AG09309 (cell line): ENCODE data around the gene PCED1B.
"Not testable (repeated sequence)": the region's sequence is repeated elsewhere in the genome, so short reads cannot be mapped to it uniquely, and the experiment has no call there.

Experiments used
- DNase-seq: peaks from one replicate; pipeline ENCODE4 v3.0.0-alpha.2; 2010; ENCODE audit warnings: low read depth
- H3K4me3 ChIP-seq: 2 replicates; pipeline ENCODE4 v1.5.1; 2011; ENCODE audit warnings: mild to moderate bottlenecking, low read depth, low read length, moderate library complexity; ENCODE audit not compliant: control insufficient read depth
- TF ChIP-seq, protein P1 (sequence below): IDR thresholded peaks from 2 replicates; pipeline ENCODE4 v1.5.1; 2011; ENCODE audit warnings: mild to moderate bottlenecking, low read depth, low read length, inconsistent platforms; ENCODE audit not compliant: insufficient read depth, control insufficient read depth; ENCODE audit errors: missing control alignments

The PCED1B gene

DNA sequence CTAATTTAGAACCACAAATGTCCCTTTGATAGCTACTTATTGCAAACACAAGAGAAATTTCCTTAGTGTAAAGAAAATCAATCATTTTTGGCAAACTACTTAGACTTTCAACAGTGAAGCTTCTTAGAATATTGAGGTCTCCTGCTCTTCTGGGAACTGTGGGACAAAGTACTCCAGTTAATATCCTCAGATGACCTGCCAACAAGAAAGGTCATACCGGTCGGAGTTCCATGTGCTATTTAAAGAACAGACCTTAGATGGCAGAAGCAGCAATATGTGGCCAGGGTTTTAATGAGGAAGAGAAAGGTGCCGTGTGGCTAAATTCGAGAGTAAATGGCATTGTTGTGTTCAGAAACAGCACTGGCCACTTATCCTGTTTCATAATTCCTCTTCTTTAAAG lies 115.1 kb downstream of the PCED1B start:
- TF ChIP-seq, protein P1, sequence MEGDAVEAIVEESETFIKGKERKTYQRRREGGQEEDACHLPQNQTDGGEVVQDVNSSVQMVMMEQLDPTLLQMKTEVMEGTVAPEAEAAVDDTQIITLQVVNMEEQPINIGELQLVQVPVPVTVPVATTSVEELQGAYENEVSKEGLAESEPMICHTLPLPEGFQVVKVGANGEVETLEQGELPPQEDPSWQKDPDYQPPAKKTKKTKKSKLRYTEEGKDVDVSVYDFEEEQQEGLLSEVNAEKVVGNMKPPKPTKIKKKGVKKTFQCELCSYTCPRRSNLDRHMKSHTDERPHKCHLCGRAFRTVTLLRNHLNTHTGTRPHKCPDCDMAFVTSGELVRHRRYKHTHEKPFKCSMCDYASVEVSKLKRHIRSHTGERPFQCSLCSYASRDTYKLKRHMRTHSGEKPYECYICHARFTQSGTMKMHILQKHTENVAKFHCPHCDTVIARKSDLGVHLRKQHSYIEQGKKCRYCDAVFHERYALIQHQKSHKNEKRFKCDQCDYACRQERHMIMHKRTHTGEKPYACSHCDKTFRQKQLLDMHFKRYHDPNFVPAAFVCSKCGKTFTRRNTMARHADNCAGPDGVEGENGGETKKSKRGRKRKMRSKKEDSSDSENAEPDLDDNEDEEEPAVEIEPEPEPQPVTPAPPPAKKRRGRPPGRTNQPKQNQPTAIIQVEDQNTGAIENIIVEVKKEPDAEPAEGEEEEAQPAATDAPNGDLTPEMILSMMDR = no peak
- no peak for DNase-seq
- no peak overlapping the region for H3K4me3 ChIP-seq

DNA sequence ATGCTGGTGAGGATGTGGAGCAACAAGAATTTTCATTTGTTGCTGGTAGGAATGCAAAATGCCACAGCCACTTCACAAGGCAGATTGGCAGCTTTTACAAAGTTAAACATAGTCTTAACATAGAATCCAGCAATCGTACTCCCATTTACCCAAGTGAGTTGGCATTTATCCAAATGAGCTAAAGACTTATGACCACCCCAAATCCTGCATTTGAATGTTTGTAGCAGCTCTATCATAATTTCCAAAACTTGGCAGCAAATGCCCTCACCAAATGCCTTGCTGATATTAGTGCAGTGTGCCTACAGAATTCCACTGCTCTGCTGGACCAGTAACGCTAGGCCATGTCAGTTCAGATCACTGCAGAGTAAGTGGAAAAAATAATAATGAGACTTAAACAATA lies 121.0 kb downstream of the PCED1B start:
- TF ChIP-seq, protein P1 = no peak
- no peak for DNase-seq

DNA sequence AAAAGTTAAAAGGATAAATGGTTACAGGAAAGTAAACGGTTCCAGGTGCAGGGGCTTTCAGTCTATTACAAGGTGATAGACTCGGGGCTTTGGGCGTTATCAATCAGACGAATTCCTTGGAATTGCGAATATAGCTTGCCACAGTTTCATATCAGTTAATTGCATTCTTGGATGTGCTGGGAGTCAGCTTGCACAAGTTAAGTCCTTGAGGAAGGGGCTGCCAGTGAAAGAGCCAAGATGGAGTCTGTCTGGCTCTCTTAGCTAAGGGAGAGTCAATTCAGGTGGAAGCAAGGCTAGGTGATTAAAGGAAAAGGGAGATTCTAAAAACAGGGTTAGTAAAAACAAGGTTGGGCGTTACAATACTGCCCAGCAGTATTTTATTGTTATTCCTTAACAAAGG lies 121.8 kb downstream of the PCED1B start:
- H3K4me3 ChIP-seq, DNase-seq: not testable (repeated sequence)

More for the DNA sequence above, 121.0 kb downstream of the PCED1B start:
- H3K4me3 ChIP-seq = no peak overlapping the region

DNA sequence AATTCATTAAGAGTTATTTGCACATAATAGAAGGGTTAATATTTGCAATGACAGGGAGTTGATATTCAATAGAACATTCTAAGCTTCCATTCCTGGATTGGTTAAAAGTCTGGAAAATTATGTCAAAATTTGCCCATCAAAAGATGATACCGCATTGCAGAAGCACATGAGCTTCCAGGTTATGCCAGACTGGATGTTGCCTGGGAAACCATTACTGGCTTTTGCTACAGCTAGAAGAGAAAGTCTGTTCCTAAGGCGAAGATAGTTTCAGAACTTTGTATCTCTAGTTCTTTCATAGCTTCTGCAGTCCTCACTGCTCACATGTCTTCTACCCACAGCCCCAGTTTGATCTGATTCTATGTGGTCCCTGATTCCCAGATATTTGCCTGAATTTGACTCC lies 122.8 kb downstream of the PCED1B start:
- DNase-seq = no peak
- TF ChIP-seq, protein P1 = no peak
- H3K4me3 ChIP-seq = no peak overlapping the region

DNA sequence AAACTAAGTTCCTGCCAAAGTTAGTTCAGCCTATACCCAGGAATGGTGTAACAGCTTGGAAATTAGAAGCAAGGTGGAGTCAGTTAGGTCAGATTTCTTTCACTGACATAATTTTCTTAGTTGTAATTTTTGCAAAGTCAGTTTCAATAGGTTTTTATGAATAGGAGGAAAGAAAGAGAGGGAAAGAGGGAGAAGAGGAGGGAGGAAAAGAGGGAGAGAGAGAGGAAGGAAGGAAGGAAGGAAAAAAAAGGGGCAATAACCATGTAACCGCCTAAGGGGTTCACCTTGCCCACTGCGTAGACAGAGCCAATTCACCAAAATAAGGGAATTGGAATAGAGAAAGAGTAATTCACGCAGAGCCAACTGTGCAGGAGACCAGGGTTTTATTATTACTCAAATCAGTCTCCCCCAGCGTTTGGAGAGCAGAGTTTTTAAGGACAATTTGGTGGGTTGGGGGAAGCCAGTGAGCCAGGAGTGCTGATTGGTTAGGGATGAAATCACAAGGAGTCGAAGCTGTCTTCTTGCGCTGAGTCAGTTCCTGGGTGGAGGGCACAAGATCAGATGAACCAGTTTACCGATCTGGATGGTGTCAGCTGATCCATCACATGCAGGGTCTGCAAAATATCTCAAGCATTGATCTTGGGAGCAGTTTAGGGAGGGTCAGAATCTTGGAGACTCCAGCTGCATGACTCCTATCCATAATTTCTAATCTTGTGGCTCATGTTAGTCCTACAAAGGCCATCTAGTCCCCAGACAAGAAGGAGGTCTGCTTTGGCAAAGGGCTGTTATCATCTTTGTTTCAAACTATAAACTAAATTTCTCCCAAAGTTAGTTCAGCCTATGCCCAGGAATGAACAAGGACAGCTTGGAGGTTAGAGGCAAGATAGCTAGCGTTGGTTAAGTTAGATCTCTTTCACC lies 126.4 kb downstream of the PCED1B start:
- no peak for DNase-seq
- no peak overlapping the region for H3K4me3 ChIP-seq
- TF ChIP-seq, protein P1 = no peak

DNA sequence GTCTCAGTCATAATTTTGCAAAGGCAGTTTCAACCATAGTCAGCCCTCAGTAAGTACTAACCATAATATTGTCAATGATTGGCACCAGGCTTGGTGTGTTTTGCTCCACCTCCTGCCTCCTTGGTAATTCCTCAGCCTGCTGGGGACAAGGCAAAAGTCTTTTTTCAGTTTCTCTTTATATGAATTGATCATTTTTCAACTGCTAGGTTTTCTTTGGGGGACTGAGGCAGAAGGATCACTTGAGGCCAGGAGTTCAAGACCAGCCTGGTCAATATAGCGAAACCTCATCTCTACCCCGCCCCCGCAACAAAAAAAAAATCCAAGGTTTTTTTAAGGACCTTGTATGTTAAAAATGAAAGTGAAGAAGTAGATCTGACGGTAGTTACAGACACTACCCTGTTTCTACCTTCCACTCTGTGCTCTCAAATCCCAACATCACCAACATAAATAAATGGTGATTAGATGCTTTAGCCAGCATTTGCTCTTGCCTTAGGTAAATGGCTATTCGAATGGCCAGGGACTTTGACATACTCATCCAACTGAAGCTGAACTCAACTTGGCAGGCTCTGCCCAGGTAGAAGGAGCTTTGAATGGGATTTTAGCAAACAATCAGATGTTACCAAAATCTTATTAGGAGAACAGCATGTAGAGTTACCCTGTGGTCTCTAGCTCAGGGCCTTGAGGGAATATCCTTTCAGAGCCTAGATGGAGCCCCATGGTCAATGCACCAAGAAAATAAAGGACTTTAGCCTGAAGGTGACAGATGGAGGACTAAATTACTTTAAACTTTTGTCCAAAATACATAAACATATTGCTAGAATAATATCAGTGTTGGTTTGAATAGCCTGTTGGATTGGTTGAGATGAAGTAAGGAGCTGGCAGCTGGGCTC lies 127.3 kb downstream of the PCED1B start:
- TF ChIP-seq, protein P1 = no peak
- no peak for DNase-seq
- no peak overlapping the region for H3K4me3 ChIP-seq

DNA sequence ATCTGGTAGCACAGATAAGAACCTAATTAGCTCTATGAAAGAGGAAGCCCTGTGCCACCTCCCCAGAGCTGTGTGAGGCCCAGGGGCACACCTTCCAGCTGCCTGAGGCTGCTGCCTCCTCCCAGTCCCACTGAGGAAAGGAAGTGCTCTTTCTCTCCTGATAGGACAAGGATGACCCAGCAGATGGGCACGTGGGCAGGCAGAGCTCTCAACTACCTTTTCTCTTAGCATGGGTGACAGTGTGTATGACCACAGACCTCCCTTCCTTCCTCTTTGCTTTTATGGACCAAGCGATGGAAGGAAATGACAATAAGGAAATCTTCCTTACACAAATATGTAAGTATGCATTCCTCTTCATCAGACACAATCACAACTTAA lies 127.9 kb downstream of the PCED1B start:
- no peak for DNase-seq

More for the DNA sequence above, 127.9 kb downstream of the PCED1B start:
- TF ChIP-seq, protein P1 = no peak
- H3K4me3 ChIP-seq = no peak overlapping the region
